Upper lobe of left lung (tissue), 4 donors: Measurements from ENCODE around the gene GJB2.

Experiments used
- CTCF ChIP-seq, 6 experiments: fragments of 450-650 bp in 4 of 6; fragments of 200-600 bp in 2 of 6; sonication (generic) in 2 of 6; IDR thresholded peaks; one replicate each; pipeline ENCODE4 v1.5.1; 2016 to 2019; ENCODE audit warnings: antibody characterized with exemption in 6 of 6
- EP300 ChIP-seq, 4 donors: sonication (generic); formaldehyde crosslinking; IDR thresholded peaks; one replicate each; pipeline ENCODE4 v1.5.1; 2017; ENCODE audit warnings: antibody characterized with exemption in 4 of 4, control low read depth in 2 of 4
- POLR2A ChIP-seq, 4 donors: fragments of 450-650 bp; IDR thresholded peaks; one replicate each; pipeline ENCODE4 v1.5.1; 2016 to 2017; ENCODE audit warnings: antibody characterized with exemption in 4 of 4, mild to moderate bottlenecking in 2 of 4

GRCh38 chr13:20159646-20160305 lies 33.0 kb downstream of the GJB2 start:
- TF ChIP-seq POLR2A (IDR thresholded peaks at IDR 0.05): no peak
- no peak for TF ChIP-seq CTCF (IDR thresholded peaks at IDR 0.05)
- no peak for TF ChIP-seq EP300 (IDR thresholded peaks at IDR 0.05)
